ENCODE measurements around the gene TPK1. TPM values are rescaled to one million over a fixed set of nuclear protein-coding genes. Genes with fewer than 3 reads are reported as not detected.
"Not testable (repeated sequence)": the region's sequence is repeated elsewhere in the genome, so short reads cannot be mapped to it uniquely, and the experiment has no call there.

TPK1 gene
- total and polyA plus RNA-seq, 2 of the 8 experiments (the other 6 are each of a cell fraction or from before 2014, with no cell fraction given), result 1.9 to 2.7 TPM

DNA sequence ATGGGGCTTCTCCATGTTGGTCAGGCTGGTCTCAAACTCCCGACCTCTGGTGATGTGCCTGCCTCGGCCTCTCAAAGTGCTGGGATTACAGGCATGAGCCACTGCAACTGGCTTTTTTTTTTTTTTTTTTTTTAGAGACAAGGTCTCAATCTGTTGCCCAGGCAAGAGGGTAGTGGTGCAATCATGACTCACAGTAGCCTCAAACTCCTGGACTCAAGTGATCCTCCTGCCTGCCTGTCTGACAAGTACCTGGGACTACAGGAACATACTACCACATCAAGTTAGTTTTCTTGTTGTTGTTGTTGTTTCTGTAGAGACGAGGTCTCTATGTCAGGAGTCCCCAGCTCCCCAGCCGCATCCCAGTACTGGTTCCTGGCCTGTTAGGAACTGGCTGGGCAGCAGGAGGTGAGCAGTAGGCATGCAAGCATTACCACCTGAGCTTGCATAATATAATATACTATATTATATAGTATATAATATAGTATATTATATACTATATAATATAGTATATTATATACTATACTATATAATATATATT, 55.7 kb downstream of the TPK1 start (continued):
- no peak for TF ChIP-seq PHF8 (conservative IDR thresholded peaks at IDR 0.05; ENCODE audit: low read depth, low read length)
- TF ChIP-seq CEBPB (IDR thresholded peaks at IDR 0.05; ENCODE audit: low read depth, low read length), result no peak

GRCh38 chr7:144777889-144778288, 58.0 kb downstream of the TPK1 start:
- H3K27ac ChIP-seq (ENCODE audit: low read depth, low read length); DNase-seq (ENCODE audit: low read depth in 1 of 2, low spot score in 2 of 2); H3K9me3 ChIP-seq (ENCODE audit: insufficient read depth in 2 of 2, low read depth in 1 of 2, low read length in 1 of 2); H3K4me1 ChIP-seq (replicated peaks in 1 of 4; ENCODE audit: control insufficient read depth in 3 of 4, insufficient read depth in 4 of 4, low read length in 3 of 4); H3K4me3 ChIP-seq (ENCODE audit: extremely low read depth in 1 of 4, insufficient read depth in 2 of 4, low read depth in 3 of 4, low read length in 4 of 4); H4K8ac ChIP-seq (ENCODE audit: extremely low read depth, insufficient read depth, low read length); H2BK12ac ChIP-seq (ENCODE audit: low read depth, low read length); H4K20me1 ChIP-seq (replicated peaks in 1 of 2; ENCODE audit: control insufficient read depth in 1 of 2, insufficient read depth in 2 of 2, low read length in 2 of 2); H3K27me3 ChIP-seq (replicated peaks in 1 of 4; ENCODE audit: control insufficient read depth in 3 of 4, extremely low read depth in 1 of 4, insufficient read depth in 3 of 4, low read length in 3 of 4); H2BK5ac ChIP-seq (ENCODE audit: low read depth, low read length); H4K91ac ChIP-seq (replicated peaks; ENCODE audit: insufficient read length, low read length); H2BK20ac ChIP-seq (ENCODE audit: low read length); H3K36me3 ChIP-seq (ENCODE audit: control insufficient read depth in 2 of 4, insufficient read depth in 4 of 4, low read length in 3 of 4); H3K9ac ChIP-seq (replicated peaks in 1 of 4; ENCODE audit: extremely low read depth in 1 of 4, low read depth in 3 of 4, low read length in 3 of 4); H2AFZ ChIP-seq (ENCODE audit: low read length); H3K23ac ChIP-seq (ENCODE audit: insufficient read length); H2AK5ac ChIP-seq (ENCODE audit: low read depth, low read length); FAIRE-seq; H3K23me2 ChIP-seq (ENCODE audit: low read depth, low read length); POLR2A ChIA-PET (ENCODE audit: partially characterized antibody); H3K56ac ChIP-seq (replicated peaks; ENCODE audit: insufficient read length, low read depth, low read length); H3K79me2 ChIP-seq (ENCODE audit: control insufficient read depth in 1 of 2, insufficient read depth in 2 of 2, low read length in 2 of 2); H2BK15ac ChIP-seq (ENCODE audit: low read length); H3K4ac ChIP-seq (replicated peaks; ENCODE audit: insufficient read length, low read depth, low read length); H4K5ac ChIP-seq (ENCODE audit: insufficient read length, low read depth, low read length); H3K79me1 ChIP-seq (ENCODE audit: low read depth, low read length); H3K14ac ChIP-seq (ENCODE audit: insufficient read length); H3K4me2 ChIP-seq (ENCODE audit: insufficient read depth in 1 of 2, low read depth in 2 of 2, low read length in 2 of 2); H2BK120ac ChIP-seq (replicated peaks; ENCODE audit: low read depth, low read length); H3K18ac ChIP-seq (ENCODE audit: extremely low read depth, low read length): not testable (repeated sequence)
- WGBS, 2 experiments (ENCODE audit: extremely low coverage in 1 of 2, insufficient coverage in 1 of 2, insufficient read length in 1 of 2, insufficient replicate concordance in 2 of 2, low coverage in 1 of 2, low lambda C conversion rate in 2 of 2, missing lambda C conversion rate in 1 of 2), result 82% methylated on average over 3 of the region's 3 CpGs; no CpG with 5 or more reads in 1 of the 2 experiments
- CTCF ChIA-PET (ENCODE audit: partially characterized antibody), result interaction anchor here (3.1 kb wide), 1 partner anchor 8 kb away, joined by 9 read pairs; no protein-coding TSS in a partner anchor

All from H1 (cell line).